HepG2 (cell line): Measurements from ENCODE around the gene IRF2BPL. TPM values are rescaled to one million over a fixed set of nuclear protein-coding genes. Genes with fewer than 3 reads are reported as not detected.
A peak's percentile ranks its signal among the peaks of the same experiment; 100 is the strongest.

Source experiments
- ATAD3A ChIP-seq: sonication (generic); formaldehyde crosslinking; IDR thresholded peaks from 2 replicates; pipeline ENCODE4 v1.4.0; 2020; ENCODE audit warnings: missing genetic modification reagents
- CC2D1A ChIP-seq: sonication (generic); formaldehyde crosslinking; IDR thresholded peaks from 2 replicates; pipeline ENCODE4 v1.8.1; 2023; ENCODE audit warnings: mild to moderate bottlenecking, missing genetic modification reagents
- CCDC6 ChIP-seq: sonication (generic); formaldehyde crosslinking; IDR thresholded peaks from 2 replicates; pipeline ENCODE4 v1.8.1; 2022; ENCODE audit warnings: mild to moderate bottlenecking, missing genetic modification reagents, moderate library complexity
- FOXA3 ChIP-seq: IDR thresholded peaks from 2 replicates; pipeline ENCODE4 v1.6.1; 2016; ENCODE audit warnings: missing genetic modification reagents, missing compliant biosample characterization
- HOXD1 ChIP-seq: sonication (generic); formaldehyde crosslinking; IDR thresholded peaks from 2 replicates; pipeline ENCODE4 v1.5.0; 2020; ENCODE audit warnings: missing genetic modification reagents
- KLF12 ChIP-seq: sonication (generic); formaldehyde crosslinking; IDR thresholded peaks from 2 replicates; pipeline ENCODE4 v1.4.0; 2020; ENCODE audit warnings: missing genetic modification reagents, borderline replicate concordance
- MXD1 ChIP-seq: sonication (generic); formaldehyde crosslinking; IDR thresholded peaks from 2 replicates; pipeline ENCODE4 v1.4.0; 2020; ENCODE audit warnings: mild to moderate bottlenecking, missing genetic modification reagents
- NFKB2 ChIP-seq: sonication (generic); formaldehyde crosslinking; IDR thresholded peaks from 2 replicates; pipeline ENCODE4 v1.4.0; 2020; ENCODE audit warnings: missing genetic modification reagents, borderline replicate concordance
- NR2F1 ChIP-seq, 2 experiments: fragments of 450-650 bp in 1 of 2; formaldehyde crosslinking in 1 of 2; IDR thresholded peaks; 2 replicates each; pipeline versions ENCODE4 v1.5.0 to v1.6.1; 2016 to 2020; ENCODE audit warnings: mild to moderate bottlenecking in 1 of 2, missing compliant biosample characterization in 1 of 2, missing genetic modification reagents in 1 of 2, moderate library complexity in 1 of 2
- NRL ChIP-seq: sonication (generic); formaldehyde crosslinking; IDR thresholded peaks from 2 replicates; pipeline ENCODE4 v1.5.0; 2020; ENCODE audit warnings: missing genetic modification reagents, mild to moderate bottlenecking, moderate library complexity, borderline replicate concordance
- RBM22 ChIP-seq: fragments of 200-400 bp; formaldehyde crosslinking; optimal IDR thresholded peaks from 2 replicates; pipeline ENCODE3; 2017; ENCODE audit warnings: mild to moderate bottlenecking, low read length, moderate library complexity
- SETDB1 ChIP-seq: sonication (generic); formaldehyde crosslinking; IDR thresholded peaks from 2 replicates; pipeline ENCODE4 v1.5.1; 2020; ENCODE audit warnings: missing genetic modification reagents, mild to moderate bottlenecking, borderline replicate concordance
- TRIM24 ChIP-seq: sonication (generic); formaldehyde crosslinking; IDR thresholded peaks from 2 replicates; pipeline ENCODE4 v1.8.0; 2022; ENCODE audit warnings: mild to moderate bottlenecking, missing genetic modification reagents
- YY1 ChIP-seq: IDR thresholded peaks from 2 replicates; pipeline ENCODE4 v1.6.1; 2011; ENCODE audit warnings: low read length, low read depth, moderate library complexity, mild to moderate bottlenecking; ENCODE audit not compliant: insufficient read depth, insufficient replicate concordance
- ZFP36L1 ChIP-seq: sonication (generic); formaldehyde crosslinking; IDR thresholded peaks from 2 replicates; pipeline ENCODE4 v1.8.0; 2022; ENCODE audit warnings: mild to moderate bottlenecking, missing genetic modification reagents, moderate library complexity
- ZFY ChIP-seq: sonication (generic); formaldehyde crosslinking; IDR thresholded peaks from 2 replicates; pipeline ENCODE4 v1.4.0; 2020; ENCODE audit warnings: missing genetic modification reagents
- ZNF251 ChIP-seq: sonication (generic); formaldehyde crosslinking; IDR thresholded peaks from 2 replicates; pipeline ENCODE4 v1.9.0; 2021; ENCODE audit warnings: mild to moderate bottlenecking, missing genetic modification reagents
- ZNF264 ChIP-seq: sonication (generic); formaldehyde crosslinking; IDR thresholded peaks from 2 replicates; pipeline ENCODE4 v1.4.0; 2020; ENCODE audit warnings: missing genetic modification reagents
- polyA plus RNA-seq, 8 experiments: library from polyadenylated mRNA; depleted of rRNA in 3 of 8; stranded (reverse) in 7 of 8; unstranded in 1 of 8; fragments of >200 nt; fragmentation: Illumina TruSeq in 4 of 8; extraction: Trizol in 4 of 8; gene quantifications; 2 replicates each; pipeline versions ENCODE4 v1.2.1 to v1.2.3, GENCODE V29; 2011 to 2016; ENCODE audit warnings: low read depth in 4 of 8, missing spikeins in 1 of 8, mixed read lengths in 1 of 8; ENCODE audit not compliant: insufficient read depth in 1 of 8
- total RNA-seq, 5 experiments: library from RNA; depleted of rRNA; stranded (reverse); fragments of >200 nt; fragmentation: Illumina TruSeq; extraction: Trizol; gene quantifications; 2 replicates each; pipeline ENCODE4 v1.2.3, GENCODE V29; 2016; ENCODE audit warnings: low read depth in 1 of 5
- TF ChIP-seq, protein P1 (sequence below): sonication (generic); formaldehyde crosslinking; IDR thresholded peaks from 2 replicates; pipeline ENCODE4 v1.4.0; 2020; ENCODE audit warnings: missing genetic modification reagents
- TF ChIP-seq, protein P2 (sequence below): sonication (generic); formaldehyde crosslinking; IDR thresholded peaks from 2 replicates; pipeline ENCODE4 v1.8.0; 2022; ENCODE audit warnings: low read depth, missing genetic modification reagents
- TF ChIP-seq, protein P3 (sequence below): sonication (generic); formaldehyde crosslinking; IDR thresholded peaks from 2 replicates; pipeline ENCODE4 v1.5.1; 2020; ENCODE audit warnings: missing genetic modification reagents, mild to moderate bottlenecking, borderline replicate concordance
- TF ChIP-seq, protein P4 (sequence below): IDR thresholded peaks from 2 replicates; pipeline ENCODE4 v1.6.1; 2016; ENCODE audit warnings: missing biosample characterization, missing genetic modification reagents, low read depth

Gene IRF2BPL
- total and polyA plus RNA-seq, 2 of the 13 experiments (the other 11 are each of a cell fraction or from before 2014, with no cell fraction given), result 6.6 to 8.4 TPM

- no peak for TF ChIP-seq NFKB2
- TF ChIP-seq NR2F1 (CRISPR knock-in tag; IDR thresholded peaks at IDR 0.05), result 0 out of 4 replicates have a peak, but pooled peaks of 1 of the 2 experiments have one; percentile 15
- no peak for TF ChIP-seq KLF12
- TF ChIP-seq, protein P1, sequence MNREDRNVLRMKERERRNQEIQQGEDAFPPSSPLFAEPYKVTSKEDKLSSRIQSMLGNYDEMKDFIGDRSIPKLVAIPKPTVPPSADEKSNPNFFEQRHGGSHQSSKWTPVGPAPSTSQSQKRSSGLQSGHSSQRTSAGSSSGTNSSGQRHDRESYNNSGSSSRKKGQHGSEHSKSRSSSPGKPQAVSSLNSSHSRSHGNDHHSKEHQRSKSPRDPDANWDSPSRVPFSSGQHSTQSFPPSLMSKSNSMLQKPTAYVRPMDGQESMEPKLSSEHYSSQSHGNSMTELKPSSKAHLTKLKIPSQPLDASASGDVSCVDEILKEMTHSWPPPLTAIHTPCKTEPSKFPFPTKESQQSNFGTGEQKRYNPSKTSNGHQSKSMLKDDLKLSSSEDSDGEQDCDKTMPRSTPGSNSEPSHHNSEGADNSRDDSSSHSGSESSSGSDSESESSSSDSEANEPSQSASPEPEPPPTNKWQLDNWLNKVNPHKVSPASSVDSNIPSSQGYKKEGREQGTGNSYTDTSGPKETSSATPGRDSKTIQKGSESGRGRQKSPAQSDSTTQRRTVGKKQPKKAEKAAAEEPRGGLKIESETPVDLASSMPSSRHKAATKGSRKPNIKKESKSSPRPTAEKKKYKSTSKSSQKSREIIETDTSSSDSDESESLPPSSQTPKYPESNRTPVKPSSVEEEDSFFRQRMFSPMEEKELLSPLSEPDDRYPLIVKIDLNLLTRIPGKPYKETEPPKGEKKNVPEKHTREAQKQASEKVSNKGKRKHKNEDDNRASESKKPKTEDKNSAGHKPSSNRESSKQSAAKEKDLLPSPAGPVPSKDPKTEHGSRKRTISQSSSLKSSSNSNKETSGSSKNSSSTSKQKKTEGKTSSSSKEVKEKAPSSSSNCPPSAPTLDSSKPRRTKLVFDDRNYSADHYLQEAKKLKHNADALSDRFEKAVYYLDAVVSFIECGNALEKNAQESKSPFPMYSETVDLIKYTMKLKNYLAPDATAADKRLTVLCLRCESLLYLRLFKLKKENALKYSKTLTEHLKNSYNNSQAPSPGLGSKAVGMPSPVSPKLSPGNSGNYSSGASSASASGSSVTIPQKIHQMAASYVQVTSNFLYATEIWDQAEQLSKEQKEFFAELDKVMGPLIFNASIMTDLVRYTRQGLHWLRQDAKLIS (CRISPR knock-in tag), result no peak
- no peak; the same call in 1 of the 2 replicates for TF ChIP-seq ZFY (CRISPR knock-in tag)
- TF ChIP-seq, protein P2, sequence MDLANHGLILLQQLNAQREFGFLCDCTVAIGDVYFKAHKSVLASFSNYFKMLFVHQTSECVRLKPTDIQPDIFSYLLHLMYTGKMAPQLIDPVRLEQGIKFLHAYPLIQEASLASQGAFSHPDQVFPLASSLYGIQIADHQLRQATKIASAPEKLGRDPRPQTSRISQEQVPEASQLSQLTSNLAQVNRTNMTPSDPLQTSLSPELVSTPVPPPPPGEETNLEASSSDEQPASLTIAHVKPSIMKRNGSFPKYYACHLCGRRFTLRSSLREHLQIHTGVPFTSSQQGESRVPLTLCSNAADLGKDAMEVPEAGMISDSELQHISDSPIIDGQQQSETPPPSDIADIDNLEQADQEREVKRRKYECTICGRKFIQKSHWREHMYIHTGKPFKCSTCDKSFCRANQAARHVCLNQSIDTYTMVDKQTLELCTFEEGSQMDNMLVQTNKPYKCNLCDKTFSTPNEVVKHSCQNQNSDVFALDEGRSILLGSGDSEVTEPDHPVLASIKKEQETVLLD (CRISPR knock-in tag), result no peak
- no peak for TF ChIP-seq CC2D1A
- TF ChIP-seq, protein P3, sequence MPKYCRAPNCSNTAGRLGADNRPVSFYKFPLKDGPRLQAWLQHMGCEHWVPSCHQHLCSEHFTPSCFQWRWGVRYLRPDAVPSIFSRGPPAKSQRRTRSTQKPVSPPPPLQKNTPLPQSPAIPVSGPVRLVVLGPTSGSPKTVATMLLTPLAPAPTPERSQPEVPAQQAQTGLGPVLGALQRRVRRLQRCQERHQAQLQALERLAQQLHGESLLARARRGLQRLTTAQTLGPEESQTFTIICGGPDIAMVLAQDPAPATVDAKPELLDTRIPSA (CRISPR knock-in tag), result no peak
- TF ChIP-seq TRIM24 (CRISPR knock-in tag), result no peak
- no peak for TF ChIP-seq CCDC6 (CRISPR knock-in tag)
- no peak for TF ChIP-seq SETDB1 (CRISPR knock-in tag)
- peak; percentile 17; the same call in 1 of the 2 replicates for TF ChIP-seq FOXA3 (CRISPR knock-in tag)
- peak; percentile 94 for TF ChIP-seq RBM22
- TF ChIP-seq YY1, result no peak
- TF ChIP-seq ZNF251 (CRISPR knock-in tag), result no peak
- TF ChIP-seq, protein P4, sequence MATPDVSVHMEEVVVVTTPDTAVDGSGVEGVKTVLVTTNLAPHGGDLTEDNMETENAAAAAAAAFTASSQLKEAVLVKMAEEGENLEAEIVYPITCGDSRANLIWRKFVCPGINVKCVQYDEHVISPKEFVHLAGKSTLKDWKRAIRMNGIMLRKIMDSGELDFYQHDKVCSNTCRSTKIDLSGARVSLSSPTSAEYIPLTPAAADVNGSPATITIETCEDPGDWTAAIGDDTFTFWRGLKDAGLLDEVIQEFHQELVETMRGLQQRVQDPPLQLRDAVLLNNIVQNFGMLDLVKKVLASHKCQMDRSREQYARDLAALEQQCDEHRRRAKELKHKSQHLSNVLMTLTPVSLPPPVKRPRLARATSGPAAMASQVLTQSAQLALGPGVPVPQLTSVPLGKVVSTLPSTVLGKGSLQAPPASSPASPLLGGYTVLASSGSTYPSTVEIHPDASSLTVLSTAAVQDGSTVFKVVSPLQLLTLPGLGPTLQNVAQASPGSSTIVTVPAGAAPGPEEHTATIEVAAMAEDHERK (CRISPR knock-in tag), result no peak
- peak; percentile 69; the same call in 1 of the 2 replicates for TF ChIP-seq ZNF264 (CRISPR knock-in tag)
- TF ChIP-seq NRL (CRISPR knock-in tag), result no peak
- TF ChIP-seq MXD1 (CRISPR knock-in tag), result no peak
- no peak; the same call in 1 of the 2 replicates for TF ChIP-seq HOXD1
- TF ChIP-seq ZFP36L1 (CRISPR knock-in tag), result no peak
- TF ChIP-seq ATAD3A (CRISPR knock-in tag), result no peak
These were observed 11.7 kb upstream of the IRF2BPL start (continued) for GRCh38 chr14:77040059-77040740.
